DOHH2 (cell line): Measurements from ENCODE around the gene HOXC9.
A peak's percentile ranks its signal among the peaks of the same experiment; 100 is the strongest.

Experiments
- H3F3A ChIP-seq: fragments of 200-600 bp; sonication (generic), shearing (Covaris generic); 2 replicates; pipeline ENCODE4 v1.6.0; 2016; ENCODE audit warnings: antibody characterized with exemption, mild to moderate bottlenecking; ENCODE audit not compliant: control insufficient read depth, insufficient read depth
- H3K27ac ChIP-seq: fragments of 200-600 bp; sonication (generic); 2 replicates; pipeline ENCODE4 v1.5.1; 2014; ENCODE audit warnings: low read depth, mild to moderate bottlenecking, low read length, moderate library complexity
- H3K27me3 ChIP-seq: fragments of 200-600 bp; sonication (generic); 2 replicates; pipeline ENCODE4 v1.6.1; 2014; ENCODE audit warnings: mild to moderate bottlenecking, low read length, mixed read lengths; ENCODE audit not compliant: control insufficient read depth
- H3K36me3 ChIP-seq: fragments of 200-600 bp; sonication (generic); 2 replicates; pipeline ENCODE4 v1.6.1; 2014; ENCODE audit warnings: mild to moderate bottlenecking, low read length, moderate library complexity, mixed read lengths; ENCODE audit not compliant: control insufficient read depth
- H3K4me1 ChIP-seq: fragments of 200-600 bp; sonication (generic); 2 replicates; pipeline ENCODE4 v1.6.1; 2014; ENCODE audit warnings: mild to moderate bottlenecking, low read length, mixed read lengths; ENCODE audit not compliant: control insufficient read depth
- H3K4me2 ChIP-seq: fragments of 200-600 bp; sonication (generic); 2 replicates; pipeline ENCODE4 v1.6.0; 2014; ENCODE audit warnings: mild to moderate bottlenecking, low read length, moderate library complexity
- H3K4me3 ChIP-seq: fragments of 200-600 bp; sonication (generic); 2 replicates; pipeline ENCODE4 v1.5.1; 2014; ENCODE audit warnings: mild to moderate bottlenecking, low read length, mixed read lengths
- H3K79me2 ChIP-seq: fragments of 200-600 bp; sonication (generic); 2 replicates; pipeline ENCODE4 v1.6.1; 2014; ENCODE audit warnings: mild to moderate bottlenecking, low read length, mixed read lengths; ENCODE audit not compliant: control insufficient read depth
- H3K9me2 ChIP-seq: fragments of 200-600 bp; sonication (generic); replicated peaks from 2 replicates; pipeline ENCODE4 v1.6.1; 2014; ENCODE audit warnings: mild to moderate bottlenecking, low read length, mixed read lengths; ENCODE audit not compliant: control insufficient read depth
- H3K9me3 ChIP-seq: fragments of 200-600 bp; sonication (generic); 2 replicates; pipeline ENCODE4 v1.6.1; 2014; ENCODE audit warnings: antibody characterized with exemption, low read length, mixed read lengths; ENCODE audit not compliant: control insufficient read depth, insufficient read depth
- H4K20me1 ChIP-seq: fragments of 200-600 bp; sonication (generic); 2 replicates; pipeline ENCODE4 v1.6.0; 2014; ENCODE audit warnings: low read depth, mild to moderate bottlenecking, antibody characterized with exemption, low read length, moderate library complexity; ENCODE audit not compliant: control insufficient read depth, insufficient read depth
- CTCF ChIP-seq: fragments of 200-600 bp; sonication (generic); IDR thresholded peaks from one replicate; pipeline ENCODE4 v1.5.1; 2014; ENCODE audit warnings: antibody characterized with exemption, mild to moderate bottlenecking, low read depth, low read length; ENCODE audit not compliant: poor library complexity, severe bottlenecking
- EZH2phosphoT487 ChIP-seq: fragments of 200-600 bp; sonication (generic); IDR thresholded peaks from 2 replicates; pipeline ENCODE4 v1.6.1; 2017; ENCODE audit warnings: borderline replicate concordance, mild to moderate bottlenecking, antibody characterized with exemption, low read length, moderate library complexity, mixed read lengths

HOXC9 gene

GRCh38 chr12:53966385-53967133, 33.4 kb upstream of the HOXC9 start:
- TF ChIP-seq CTCF = no peak
- TF ChIP-seq EZH2phosphoT487 = no peak
- H3K27me3 ChIP-seq = peaks cover 86% of the 10 kb centered on the region
- no peak overlapping the region for H3K4me3 ChIP-seq
- no peaks in the 10 kb centered on the region for H3F3A ChIP-seq
- H3K4me2 ChIP-seq = no peak overlapping the region
- H4K20me1 ChIP-seq = no peaks in the 10 kb centered on the region
- H3K79me2 ChIP-seq = no peaks in the 10 kb centered on the region
- peaks cover 7% of the 10 kb centered on the region for H3K4me1 ChIP-seq
- H3K36me3 ChIP-seq = no peaks in the 10 kb centered on the region
- H3K27ac ChIP-seq = no peak overlapping the region
- H3K9me2 ChIP-seq = no peaks in the 10 kb centered on the region
- H3K9me3 ChIP-seq = no peaks in the 10 kb centered on the region

GRCh38 chr12:53967421-53967925, 32.5 kb upstream of the HOXC9 start:
- Histone ChIP-seq H3K4me2 (no peak overlapping the region), H3K36me3 (no peaks in the 10 kb centered on the region), H3K4me1 (peaks cover 7% of the 10 kb centered on the region), H3F3A (no peaks in the 10 kb centered on the region), H3K9me2 (no peaks in the 10 kb centered on the region), H3K27ac (no peak overlapping the region), H3K4me3 (no peak overlapping the region), H4K20me1 (no peaks in the 10 kb centered on the region; the same call in 1 of the 2 replicates), H3K27me3 (peaks cover 88% of the 10 kb centered on the region), H3K9me3 (no peaks in the 10 kb centered on the region), H3K79me2 (no peaks in the 10 kb centered on the region)
- TF ChIP-seq CTCF = no peak

- Histone ChIP-seq H3K36me3 (no peaks in the 10 kb centered on the region), H3K4me3 (no peak overlapping the region), H3K27ac (no peak overlapping the region), H3K4me1 (peaks cover 7% of the 10 kb centered on the region), H3K79me2 (no peaks in the 10 kb centered on the region), H3K27me3 (peaks cover 95% of the 10 kb centered on the region), H3K9me3 (no peaks in the 10 kb centered on the region), H3K9me2 (no peaks in the 10 kb centered on the region), H4K20me1 (no peaks in the 10 kb centered on the region; the same call in 1 of the 2 replicates), H3F3A (no peaks in the 10 kb centered on the region), H3K4me2 (no peak overlapping the region)
- peak; percentile 62; the same call in 1 of the 2 replicates for TF ChIP-seq EZH2phosphoT487
- no peak for TF ChIP-seq CTCF
These were observed 31.5 kb upstream of the HOXC9 start for GRCh38 chr12:53968214-53969127.
